ENCODE results near the gene AAMP.
"Not testable (repeated sequence)": the region's sequence is repeated elsewhere in the genome, so short reads cannot be mapped to it uniquely, and the experiment has no call there.

AAMP gene

DNA sequence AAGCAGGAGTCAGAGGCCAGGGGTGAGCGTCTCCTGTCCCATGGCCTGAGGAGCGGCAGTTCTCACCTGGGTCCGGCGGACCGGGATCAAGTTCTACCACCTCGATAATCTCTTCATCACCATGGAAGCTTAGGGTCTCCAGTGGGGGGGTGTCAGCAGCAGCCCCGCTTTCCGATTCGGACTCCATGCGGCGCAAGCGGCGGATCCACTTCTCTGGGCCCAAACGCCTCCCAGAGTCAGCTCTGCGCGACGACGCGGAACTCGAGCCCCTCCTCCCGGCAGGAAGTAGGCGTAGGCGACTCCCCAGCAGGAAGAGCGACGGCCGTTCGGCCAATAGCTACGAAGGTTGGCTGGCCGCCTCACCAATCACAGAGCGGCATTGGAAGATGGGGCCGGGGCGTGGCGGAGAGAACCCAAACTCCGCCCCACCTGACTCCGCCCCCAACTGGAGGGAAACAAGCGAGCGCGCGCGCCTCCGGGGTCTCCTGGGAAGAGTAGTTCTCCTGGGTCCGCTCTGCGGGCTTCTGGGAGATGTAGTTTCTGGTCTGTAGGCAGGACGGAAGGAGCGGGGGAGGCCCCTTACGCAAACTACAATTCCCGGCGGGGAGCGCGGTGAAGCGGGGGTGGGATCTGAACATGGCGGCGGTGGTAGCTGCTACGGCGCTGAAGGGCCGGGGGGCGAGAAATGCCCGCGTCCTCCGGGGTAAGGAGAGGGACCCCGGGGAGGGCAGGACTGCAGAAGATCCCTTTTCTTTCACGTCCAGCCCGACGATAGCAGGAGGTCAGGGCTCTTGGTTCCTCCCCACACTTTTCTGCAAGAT is at the start of gene AAMP, which contains the start of gene PNKD:
Gene AAMP, minus strand, starts transcription at position 238 of the 821 bp plus-strand sequence. Its CDS starts 51 bp downstream, at position 187.
Gene PNKD, plus strand, starts transcription at position 620 of the 821 bp plus-strand sequence. Its CDS starts 17 bp downstream, at position 637.
- DNase-seq = peak; percentile 100

- no peak for DNase-seq
Measured at GRCh38 chr2:218318241-218318640, 48.3 kb upstream of the AAMP start.

- DNase-seq = no peak
Measured at GRCh38 chr2:218317835-218318234, 47.9 kb upstream of the AAMP start.

GRCh38 chr2:218317303-218317630 is 47.3 kb upstream of the AAMP start:
- DNase-seq = no peak

DNA sequence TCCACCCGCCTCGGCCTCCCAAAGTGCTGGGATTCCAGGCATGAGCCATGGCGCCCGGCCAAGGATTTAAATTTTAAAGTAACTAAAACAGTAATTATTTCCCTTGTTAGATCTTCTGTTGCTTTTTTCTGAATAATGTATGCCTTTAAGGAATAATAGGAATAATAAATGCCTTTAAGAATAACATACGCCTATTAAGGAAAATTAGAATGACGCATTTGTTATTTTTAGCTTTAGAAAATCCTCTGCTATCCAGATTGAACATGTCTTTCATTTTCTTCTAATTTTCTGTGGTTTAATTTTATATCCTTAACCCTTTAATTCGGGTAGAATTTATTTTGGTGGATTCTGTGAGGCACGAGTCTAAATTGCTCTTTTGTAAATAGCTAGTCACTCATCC is 45.5 kb upstream of the AAMP start:
- no peak for DNase-seq

DNA sequence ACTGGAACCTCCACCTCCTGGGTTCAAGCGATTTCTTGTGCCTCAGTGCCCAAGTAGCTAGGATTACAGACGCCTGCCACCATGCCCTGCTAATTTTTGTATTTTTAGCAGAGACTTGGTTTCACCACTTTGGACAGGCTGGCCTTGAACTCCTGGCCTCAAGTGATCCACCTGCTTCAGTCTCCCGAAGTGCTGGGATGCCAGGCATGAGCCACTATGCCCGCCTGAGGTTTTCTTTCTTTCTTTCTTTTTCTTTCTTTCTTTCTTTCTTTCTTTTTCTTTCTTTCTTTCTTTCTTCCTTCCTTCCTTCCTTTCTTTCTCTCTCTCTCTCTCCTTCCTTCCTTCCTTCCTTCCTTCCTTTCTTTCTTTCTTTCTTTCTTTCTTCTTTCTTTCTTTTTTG is 44.8 kb upstream of the AAMP start:
- DNase-seq = not testable (repeated sequence)

- DNase-seq = no peak
Measured at GRCh38 chr2:218313356-218313755, 43.4 kb upstream of the AAMP start.

- no peak for DNase-seq
Measured at GRCh38 chr2:218312267-218312756, 42.4 kb upstream of the AAMP start.

DNA sequence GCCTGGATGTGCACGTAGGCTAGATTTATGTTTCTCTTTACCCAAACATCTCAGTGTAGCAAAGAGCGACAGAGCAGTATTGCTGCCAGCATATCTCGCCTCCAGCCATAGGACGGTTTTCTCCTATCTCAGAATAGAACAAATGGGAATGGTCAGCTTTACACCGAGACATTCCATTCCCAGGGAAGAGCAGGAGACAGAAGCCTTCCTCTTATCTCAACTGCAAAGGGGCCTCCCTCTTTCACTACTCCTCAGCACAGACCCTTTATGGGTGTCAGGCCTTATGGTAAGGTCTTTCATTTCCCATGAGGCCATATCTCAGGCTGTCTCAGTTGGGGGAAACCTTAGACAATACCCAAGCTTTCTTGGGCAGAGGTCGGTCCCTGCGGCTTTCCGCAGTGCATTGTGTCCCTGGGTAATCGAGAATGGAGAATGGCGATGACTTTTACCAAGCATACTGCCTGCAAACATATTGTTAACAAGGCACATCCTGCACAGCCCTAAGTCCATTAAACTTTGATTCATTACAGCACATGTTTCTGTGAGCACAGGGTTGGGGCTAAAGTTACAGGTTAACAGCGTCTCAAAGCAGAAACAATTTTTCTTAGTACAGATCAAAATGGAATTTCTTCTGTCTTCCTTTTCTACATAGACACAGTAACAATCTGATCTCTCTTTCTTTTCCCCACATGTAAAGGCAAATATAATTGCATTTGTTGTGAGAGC is 41.8 kb upstream of the AAMP start:
- not testable (repeated sequence) for DNase-seq

- DNase-seq = no peak
Measured at GRCh38 chr2:218310853-218311540, 41.1 kb upstream of the AAMP start.

- no peak for DNase-seq
Measured at GRCh38 chr2:218307415-218308090, 37.6 kb upstream of the AAMP start.

DNA sequence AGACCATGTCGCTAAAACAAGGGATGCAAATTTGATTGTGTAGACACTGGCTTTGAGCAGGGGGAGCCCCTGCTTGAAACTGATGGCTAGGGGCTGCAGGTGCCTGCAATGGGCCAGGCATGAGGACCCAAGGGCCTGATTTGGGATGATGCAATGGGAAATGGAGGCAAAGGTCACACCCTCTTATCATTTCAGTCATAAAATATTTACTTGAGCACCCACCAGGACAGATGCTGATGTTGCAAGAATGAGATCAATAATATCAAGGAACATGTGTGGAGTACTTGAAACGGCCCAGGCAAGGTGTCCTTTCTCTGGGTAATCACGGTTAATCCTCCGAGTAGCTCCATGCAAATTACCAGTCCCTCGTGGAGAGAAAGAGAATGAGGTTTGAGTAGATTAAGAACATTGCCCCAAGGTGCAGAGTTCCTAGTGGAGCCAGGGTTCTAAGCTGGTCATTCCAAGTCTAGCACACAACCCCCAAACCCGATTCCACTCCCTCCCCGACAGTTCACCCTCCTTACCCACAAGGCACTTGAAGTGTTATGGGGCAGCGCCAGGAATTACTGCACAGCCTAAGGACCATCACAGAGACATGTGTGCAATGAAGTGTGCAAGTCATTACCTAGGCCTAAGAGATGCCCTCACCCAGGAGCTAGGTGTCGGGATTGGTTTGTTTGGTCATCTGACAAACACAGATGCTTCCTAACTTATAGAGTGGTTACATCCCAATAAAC is 36.4 kb upstream of the AAMP start:
- DNase-seq = no peak

DNA sequence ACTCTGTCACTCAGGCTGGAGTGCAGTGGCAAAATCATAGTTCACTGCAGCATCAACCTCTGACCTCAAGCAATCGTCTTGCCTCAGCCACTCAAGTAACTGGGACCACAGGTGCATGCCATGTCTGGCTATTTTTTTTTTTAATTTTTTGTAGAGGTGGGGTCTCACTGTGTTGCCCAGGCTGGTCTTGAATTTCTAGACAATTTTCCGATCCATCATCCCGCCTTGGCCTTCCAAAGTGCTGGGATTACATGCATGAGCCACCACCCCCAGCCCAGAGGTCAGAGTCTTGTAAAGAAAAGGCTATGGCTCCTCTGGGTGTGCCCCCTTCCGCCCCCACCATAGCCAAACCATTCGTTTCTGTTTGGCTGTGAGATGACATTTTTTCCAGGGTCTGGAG is 35.4 kb upstream of the AAMP start:
- DNase-seq = no peak

DNA sequence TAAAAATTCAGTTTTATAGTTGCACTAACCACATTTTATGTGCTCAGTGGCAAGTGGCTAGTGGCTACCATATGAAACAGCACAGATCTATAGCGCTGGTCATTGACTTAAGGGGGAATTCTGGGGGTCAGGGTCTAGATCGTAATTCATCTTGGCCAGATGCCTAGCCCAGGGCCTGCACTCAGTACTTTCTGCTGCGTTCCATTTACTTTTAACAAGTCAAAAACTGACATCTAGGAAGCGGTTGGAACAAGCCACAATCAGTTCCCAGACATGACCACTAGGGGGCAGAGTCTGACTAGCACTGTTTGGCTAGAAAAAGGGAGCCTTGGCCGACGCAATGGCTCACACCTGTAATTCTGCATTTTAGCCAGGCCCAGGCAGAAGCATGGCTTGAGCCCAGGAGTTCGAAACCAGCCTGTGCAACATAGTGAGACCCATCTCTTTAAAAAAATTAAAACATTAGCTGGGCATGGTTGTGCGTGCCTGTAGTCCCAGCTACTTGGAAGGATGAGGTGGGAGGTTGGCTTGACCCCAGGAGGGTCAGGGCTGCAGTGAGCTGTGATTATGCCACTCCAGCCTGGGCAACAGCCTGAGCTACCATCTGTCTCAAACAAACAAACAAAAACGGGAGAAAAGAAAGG is 31.4 kb upstream of the AAMP start:
- DNase-seq = peak; percentile 91

GRCh38 chr2:218300141-218300540 is 30.2 kb upstream of the AAMP start:
- DNase-seq = no peak

DNA sequence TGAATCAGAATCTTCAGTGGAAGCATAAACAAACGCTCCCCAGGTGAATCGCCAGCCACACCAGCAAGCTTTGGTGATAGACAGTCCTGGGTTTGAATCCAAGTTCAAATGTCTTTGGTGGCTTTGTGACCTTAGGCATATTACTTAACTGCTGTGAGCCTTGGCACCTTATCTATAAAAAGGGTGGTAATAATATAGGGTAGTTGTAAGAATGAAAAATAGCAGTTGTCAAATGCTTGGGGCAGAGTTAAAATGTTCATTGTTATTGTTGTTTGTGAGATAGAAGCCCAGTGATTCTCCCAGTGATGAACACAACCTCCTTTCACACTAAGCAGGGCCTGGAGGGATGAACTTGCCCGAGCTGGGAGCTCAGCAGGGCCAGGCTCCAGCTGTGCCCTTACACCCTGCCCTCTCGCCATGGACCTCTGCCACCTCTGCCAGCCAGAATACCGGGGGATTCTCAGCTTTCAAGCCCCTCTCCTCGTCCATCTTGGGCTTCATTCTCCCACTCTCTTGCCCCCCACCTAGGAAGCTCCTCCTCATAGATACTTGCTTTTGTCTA is 28.5 kb upstream of the AAMP start:
- no peak for DNase-seq

DNA sequence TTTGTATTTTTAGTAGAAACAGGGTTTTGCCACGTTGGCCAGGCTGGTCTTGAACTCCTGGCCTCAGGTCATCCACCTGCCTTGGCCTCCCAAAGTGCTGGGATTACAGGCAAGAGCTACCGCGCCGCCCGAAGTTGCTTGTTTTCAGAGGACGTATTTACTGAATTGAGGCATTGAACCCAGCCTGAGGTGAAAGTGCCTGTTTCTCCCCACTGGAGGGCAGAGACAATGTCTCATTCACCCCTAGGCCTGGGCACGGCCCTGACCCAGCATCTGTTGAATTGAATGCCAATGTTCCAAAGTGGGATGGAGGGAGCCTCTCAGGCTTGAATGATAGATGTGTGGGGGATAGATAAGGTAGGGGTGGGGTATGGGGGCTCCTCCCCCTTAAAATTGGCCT is 26.9 kb upstream of the AAMP start:
- DNase-seq = no peak

GRCh38 chr2:218296200-218296599 is 26.3 kb upstream of the AAMP start:
- no peak for DNase-seq

DNA sequence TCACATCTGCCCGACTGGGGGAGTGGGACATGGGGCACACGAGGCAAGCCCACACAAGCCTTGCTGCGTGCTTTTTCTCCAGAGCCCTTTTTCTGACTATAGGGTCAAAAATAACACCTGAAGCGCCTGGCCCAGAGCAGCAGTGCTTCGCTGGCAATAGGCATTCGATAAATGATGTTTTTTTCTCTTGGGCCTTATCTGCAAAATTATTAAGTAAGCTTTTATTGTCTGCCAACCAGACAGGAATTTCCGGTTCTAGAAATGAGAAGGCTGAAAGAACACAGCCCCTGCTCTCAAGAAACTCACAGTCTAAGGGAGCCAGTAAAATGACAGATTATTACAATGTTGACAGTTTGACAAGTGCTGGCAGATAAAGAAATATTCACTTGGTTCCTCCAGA is 25.1 kb upstream of the AAMP start:
- no peak for DNase-seq

DNA sequence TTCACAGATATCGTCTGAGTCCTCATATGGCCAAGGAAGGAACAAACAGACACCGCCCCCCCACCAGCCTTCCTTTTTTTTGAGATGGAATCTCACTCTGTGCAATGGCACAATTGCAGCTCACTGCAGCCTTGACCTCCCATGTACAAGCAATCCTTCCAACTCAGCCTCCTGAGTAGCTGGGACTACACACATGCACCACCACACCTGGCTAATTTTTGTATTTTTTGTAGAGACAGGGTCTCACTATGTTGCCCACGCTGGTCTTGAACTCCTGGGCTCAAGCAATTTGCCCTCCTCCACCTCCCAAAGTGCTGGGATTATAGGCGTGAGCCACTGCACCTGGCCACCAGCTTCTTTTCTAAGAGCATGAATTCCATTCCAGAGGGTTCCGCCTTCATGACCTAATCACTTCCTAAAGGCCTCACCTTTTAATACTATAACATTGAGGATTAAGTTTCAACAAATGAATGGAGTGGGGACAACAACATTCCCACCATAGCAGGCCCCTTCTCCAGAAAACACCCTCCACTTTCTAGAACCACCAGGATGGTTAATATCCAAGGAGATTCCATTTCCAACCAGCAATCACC is 24.6 kb upstream of the AAMP start:
- no peak for DNase-seq

All from CD4-positive, alpha-beta T cell treated with Interleukin-6 for 4 hours (primary cell).